Measurements from ENCODE around the gene KRTAP12-1.
"Not testable (repeated sequence)": the region's sequence is repeated elsewhere in the genome, so short reads cannot be mapped to it uniquely, and the experiment has no call there.

Gene KRTAP12-1

DNA sequence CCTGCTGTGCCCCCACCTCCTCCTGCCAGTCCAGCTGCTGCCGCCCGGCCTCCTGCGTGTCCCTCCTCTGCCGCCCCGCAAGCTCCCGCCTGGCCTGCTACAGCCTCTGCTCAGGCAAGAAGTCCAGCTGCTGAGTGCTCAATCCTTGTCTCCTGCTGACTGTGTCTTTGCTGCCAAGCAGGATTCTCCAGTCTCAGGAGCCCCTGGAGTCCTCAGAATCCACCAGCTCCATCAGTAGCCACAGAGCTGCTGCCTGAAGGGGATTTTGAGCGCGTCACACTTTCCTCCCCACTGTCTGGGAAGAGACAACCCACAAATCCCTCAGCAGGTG, 34.8 kb downstream of the KRTAP12-1 start:
- TF ChIP-seq, protein P1, sequence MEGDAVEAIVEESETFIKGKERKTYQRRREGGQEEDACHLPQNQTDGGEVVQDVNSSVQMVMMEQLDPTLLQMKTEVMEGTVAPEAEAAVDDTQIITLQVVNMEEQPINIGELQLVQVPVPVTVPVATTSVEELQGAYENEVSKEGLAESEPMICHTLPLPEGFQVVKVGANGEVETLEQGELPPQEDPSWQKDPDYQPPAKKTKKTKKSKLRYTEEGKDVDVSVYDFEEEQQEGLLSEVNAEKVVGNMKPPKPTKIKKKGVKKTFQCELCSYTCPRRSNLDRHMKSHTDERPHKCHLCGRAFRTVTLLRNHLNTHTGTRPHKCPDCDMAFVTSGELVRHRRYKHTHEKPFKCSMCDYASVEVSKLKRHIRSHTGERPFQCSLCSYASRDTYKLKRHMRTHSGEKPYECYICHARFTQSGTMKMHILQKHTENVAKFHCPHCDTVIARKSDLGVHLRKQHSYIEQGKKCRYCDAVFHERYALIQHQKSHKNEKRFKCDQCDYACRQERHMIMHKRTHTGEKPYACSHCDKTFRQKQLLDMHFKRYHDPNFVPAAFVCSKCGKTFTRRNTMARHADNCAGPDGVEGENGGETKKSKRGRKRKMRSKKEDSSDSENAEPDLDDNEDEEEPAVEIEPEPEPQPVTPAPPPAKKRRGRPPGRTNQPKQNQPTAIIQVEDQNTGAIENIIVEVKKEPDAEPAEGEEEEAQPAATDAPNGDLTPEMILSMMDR (IDR thresholded peaks at IDR 0.05; ENCODE audit: low read depth, low read length, missing control alignments): no peak
- no peak overlapping the region for H3K4me3 ChIP-seq (ENCODE audit: low read depth, low read length)
- DNase-seq (ENCODE audit: low read depth): no peak

DNA sequence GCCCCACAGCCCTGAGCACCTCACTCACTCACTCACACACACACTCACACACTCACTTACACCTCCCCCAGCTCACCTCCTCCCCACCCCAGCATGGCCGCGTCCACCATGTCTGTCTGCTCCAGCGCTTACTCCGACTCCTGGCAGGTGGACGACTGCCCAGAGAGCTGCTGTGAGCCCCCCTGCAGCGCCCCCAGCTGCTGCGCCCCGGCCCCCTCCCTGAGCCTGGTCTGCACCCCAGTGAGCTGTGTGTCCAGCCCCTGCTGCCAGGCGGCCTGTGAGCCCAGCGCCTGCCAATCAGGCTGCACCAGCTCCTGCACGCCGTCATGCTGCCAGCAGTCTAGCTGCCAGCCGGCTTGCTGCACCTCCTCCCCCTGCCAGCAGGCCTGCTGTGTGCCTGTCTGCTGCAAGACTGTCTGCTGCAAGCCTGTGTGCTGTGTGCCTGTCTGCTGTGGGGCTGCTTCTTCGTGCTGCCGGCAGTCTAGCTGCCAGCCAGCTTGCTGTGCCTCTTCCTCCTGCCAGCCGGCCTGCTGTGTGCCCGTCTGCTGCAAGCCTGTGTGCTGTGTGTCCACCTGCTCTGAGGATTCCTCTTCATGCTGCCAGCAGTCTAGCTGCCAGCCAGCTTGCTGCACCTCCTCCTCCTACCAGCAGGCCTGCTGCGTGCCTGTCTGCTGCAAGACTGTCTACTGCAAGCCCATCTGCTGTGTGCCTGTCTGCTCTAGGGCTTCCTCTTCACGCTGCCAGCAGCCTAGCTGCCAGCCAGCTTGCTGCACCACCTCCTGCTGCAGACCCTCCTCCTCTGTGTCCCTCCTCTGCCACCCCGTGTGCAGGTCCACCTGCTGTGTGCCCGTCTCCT, 35.4 kb downstream of the KRTAP12-1 start, which contains the start of gene KRTAP10-11:
Gene KRTAP10-11 (plus strand): TSS at position 49 of the 856 bp plus-strand sequence. CDS start 45 bp downstream, at position 94.
- not testable (repeated sequence) for DNase-seq (ENCODE audit: low read depth); H3K4me3 ChIP-seq (ENCODE audit: low read depth, low read length)

DNA sequence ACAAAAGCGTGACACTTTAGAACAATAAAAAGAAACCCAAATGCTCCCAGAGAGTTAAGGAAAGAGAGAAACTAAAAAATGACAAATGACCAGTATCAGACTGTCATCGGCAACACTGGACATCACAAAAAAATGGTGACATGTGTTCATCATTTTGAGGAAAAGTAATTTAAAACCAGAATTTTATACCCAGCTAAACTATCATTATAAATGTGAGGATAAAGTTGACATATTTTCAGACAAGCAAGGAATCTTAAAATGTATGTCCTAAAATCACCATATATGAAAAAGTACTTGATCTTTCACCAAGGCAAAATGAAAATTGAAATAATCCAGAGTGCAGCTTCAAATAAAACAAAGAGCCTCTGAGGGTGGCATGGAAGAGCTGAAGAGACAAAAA, 37.1 kb downstream of the KRTAP12-1 start:
- TF ChIP-seq, protein P1 (IDR thresholded peaks at IDR 0.05; ENCODE audit: low read depth, low read length, missing control alignments): no peak
- H3K4me3 ChIP-seq (ENCODE audit: low read depth, low read length): no peak overlapping the region
- DNase-seq (ENCODE audit: low read depth): no peak

DNA sequence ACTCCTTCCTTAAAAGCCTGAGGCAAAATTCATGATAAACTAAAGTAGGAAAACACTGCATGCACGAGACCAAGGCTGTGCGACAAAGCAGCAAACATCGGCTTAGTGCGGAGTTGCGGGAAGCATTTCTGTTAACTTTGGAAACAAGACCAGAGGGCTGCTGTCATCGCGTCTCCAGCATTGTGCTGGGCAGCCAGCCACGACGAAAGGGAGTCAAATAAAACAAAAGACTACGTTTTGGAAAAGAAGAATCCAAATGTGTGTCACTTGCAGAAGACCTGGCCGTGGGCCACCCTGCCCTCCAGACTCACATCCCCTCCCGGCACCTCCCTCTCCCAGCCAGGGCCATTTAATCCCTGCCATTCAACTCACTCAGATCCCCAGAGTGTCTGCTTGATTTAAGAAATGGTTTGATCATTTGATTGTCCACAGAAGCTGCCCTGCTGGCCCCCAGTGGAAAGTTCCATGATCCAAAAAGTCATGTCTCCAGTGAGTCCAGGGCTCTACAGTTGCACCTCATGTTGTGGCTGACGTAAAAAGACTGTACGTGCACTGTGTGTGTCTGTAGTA, 38.1 kb downstream of the KRTAP12-1 start:
- no peak overlapping the region for H3K4me3 ChIP-seq (ENCODE audit: low read depth, low read length)
- TF ChIP-seq, protein P1 (IDR thresholded peaks at IDR 0.05; ENCODE audit: low read depth, low read length, missing control alignments): no peak
- DNase-seq (ENCODE audit: low read depth): no peak

DNA sequence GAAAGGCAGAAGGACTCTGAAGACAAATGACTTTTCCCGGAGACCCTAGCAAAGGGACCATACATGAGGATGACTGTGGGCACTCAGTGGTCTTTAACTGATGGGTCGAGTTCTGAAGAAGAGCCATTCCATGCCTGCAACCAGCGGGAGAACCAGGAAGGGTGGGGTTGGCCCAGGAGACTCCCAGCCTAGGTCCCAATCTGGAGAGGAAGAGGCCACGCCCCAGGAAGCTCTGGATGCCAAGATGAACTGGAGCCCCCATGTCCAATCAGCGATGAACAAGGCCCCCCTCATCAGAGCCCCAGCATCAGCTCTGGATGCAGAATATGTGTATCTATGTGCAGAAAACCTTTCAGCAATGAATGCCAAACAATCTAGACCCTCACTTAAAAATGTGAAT, 41.2 kb downstream of the KRTAP12-1 start:
- DNase-seq (ENCODE audit: low read depth): no peak
- no peak overlapping the region for H3K4me3 ChIP-seq (ENCODE audit: low read depth, low read length)
- TF ChIP-seq, protein P1 (IDR thresholded peaks at IDR 0.05; ENCODE audit: low read depth, low read length, missing control alignments): no peak

DNA sequence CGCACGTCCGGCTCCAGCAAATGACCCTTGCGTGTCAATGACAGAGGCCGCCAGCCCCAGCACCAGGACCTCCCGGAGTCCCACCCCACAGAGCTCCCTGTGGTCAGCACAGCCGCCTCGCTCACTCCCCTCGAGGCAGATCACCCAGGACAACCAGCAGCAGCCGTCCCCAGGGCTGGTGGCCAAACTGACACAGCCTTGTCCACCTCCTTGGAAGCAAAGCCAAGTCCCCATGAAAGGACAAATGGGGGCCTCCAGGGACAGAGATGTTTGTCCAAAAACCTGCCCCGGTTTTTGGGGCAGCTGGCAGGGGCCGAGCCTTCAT, 42.7 kb downstream of the KRTAP12-1 start:
- DNase-seq (ENCODE audit: low read depth): no peak
- TF ChIP-seq, protein P1 (IDR thresholded peaks at IDR 0.05; ENCODE audit: low read depth, low read length, missing control alignments): no peak
- no peak overlapping the region for H3K4me3 ChIP-seq (ENCODE audit: low read depth, low read length)

DNA sequence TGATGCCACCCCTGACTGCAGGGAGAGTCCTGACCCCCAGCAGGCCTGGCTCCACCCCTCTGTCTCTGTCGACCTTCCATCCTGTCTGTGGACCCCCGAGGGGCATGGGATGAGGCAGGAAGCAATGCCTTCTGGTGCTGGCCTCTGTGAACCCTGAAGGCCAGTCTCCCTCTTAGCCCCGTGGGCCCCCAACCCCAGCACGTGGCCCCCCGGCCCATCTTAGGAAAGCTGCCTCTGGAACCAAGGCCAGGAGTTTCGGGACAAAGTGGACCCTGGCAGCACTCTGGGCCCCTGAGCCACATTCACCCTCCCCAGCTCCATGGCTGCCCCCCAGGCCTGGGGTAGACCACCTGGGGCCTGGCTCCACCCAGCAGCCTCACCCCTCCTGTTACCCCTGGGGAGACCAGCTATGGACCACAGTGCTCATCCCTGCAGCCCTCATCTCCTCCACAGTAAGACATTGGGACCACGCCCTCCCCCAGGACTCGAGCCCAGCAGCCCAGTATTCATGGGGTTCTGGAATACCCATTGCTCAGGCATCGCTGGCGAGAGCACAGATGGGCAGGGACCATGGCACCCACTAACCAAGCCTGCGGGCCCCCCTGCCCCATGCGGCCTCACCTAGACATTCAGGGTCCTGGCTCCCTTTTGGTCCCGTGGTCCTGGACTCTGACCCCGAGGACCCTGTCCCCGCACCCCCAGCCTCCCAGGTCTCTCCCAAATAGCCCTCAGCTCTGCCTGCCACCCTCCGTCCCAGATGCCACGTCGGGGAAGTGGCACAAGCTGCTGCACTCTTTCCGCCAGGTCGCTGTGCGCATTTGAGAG, 43.2 kb downstream of the KRTAP12-1 start:
- H3K4me3 ChIP-seq (ENCODE audit: low read depth, low read length); DNase-seq (ENCODE audit: low read depth): not testable (repeated sequence)

DNA sequence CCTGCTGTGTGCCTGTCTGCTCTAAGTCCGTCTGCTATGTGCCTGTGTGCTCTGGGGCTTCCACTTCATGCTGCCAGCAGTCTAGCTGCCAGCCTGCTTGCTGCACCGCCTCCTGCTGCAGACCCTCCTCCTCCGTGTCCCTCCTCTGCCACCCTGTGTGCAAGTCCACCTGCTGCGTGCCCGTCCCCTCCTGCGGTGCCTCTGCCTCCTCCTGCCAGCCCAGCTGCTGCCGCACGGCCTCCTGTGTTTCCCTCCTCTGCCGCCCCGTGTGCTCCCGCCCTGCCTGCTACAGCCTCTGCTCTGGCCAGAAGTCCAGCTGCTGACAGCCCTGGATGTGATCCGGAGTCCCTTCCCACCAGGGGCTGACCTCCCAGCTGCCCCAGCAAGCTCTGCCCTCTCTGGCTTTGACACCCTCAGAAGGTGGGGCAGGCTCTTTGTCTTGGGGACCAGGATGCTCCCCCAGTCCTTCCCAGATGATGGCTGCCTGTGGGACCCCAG, 44.1 kb downstream of the KRTAP12-1 start:
- DNase-seq (ENCODE audit: low read depth): not testable (repeated sequence)

More for the DNA sequence above, 44.1 kb downstream of the KRTAP12-1 start:
- not testable (repeated sequence) for H3K4me3 ChIP-seq (ENCODE audit: low read depth, low read length)
